Activated T-cell treated with anti-CD3 and anti-CD28 coated beads, Interleukin-2, amount 50 U/mL, for 1 hour (primary cell): ENCODE results near the gene MEF2B.
A peak's percentile ranks its signal among the peaks of the same experiment; 100 is the strongest.
"Not testable (repeated sequence)": the region's sequence is repeated elsewhere in the genome, so short reads cannot be mapped to it uniquely, and the experiment has no call there.

Experiments
- DNase-seq: peaks from one replicate; pipeline ENCODE4 v3.0.0-alpha.2; 2020

Gene MEF2B

GRCh38 chr19:19154768-19155494 is 15.1 kb downstream of the MEF2B start:
- no peak for DNase-seq

DNA sequence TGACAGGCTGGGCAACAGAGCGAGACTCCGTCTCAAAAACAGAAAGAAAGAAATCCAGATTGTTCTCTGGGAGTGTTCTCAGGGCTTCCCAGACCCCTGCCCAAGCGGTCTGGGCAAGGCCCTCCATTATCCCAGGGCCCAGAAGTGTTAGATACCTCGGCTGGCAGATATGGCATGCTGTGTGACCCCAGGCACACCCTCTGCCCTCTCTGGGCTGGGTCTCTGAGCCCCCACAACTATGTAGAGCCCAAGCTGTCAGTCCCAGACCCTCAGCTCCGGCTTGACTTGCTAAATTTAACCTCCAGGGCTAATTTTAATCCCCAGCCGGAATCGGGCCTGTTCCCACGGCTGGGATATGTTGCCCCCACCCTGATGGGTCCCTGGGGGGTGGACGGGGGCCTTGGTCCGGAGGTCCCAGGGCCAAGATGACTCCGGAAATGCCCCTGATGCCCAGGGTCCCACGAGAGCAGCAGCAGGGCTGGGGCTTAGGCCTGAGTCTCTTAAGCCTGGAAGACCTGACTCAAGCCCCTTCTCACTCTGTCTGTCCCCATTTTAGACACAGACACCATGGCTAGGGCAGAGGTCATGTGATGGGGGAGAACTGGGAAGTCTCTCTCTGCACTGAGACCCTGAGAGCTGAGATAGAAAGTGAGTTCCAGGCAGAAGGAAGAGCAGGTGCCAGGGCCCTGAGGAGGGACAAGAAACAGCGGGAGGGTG is 17.2 kb downstream of the MEF2B start:
- no peak for DNase-seq

- DNase-seq: no peak
Measured at GRCh38 chr19:19151418-19151817, 18.6 kb downstream of the MEF2B start.

DNA sequence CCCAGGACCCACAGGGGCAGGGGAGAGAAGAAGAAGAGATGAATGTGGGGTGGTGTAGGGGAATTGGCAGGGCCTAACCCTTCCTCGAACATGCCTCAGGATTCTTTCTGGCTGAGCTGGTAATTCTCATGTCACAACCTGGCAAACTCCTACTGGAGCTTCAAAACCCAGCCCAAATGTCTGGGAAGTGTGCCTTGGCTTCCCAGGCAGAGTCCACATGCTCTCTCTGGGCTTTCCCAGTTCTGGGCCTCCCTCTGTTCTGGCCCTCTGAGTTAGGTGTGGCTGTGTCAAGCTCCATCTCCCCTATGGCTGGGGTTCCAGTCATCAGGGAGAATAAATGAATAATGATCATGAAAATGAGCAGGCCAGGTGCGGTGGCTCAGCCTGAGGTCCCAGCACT is 20.6 kb downstream of the MEF2B start:
- no peak for DNase-seq

- DNase-seq: not testable (repeated sequence)
Measured at GRCh38 chr19:19148504-19148903, 21.6 kb downstream of the MEF2B start.

DNA sequence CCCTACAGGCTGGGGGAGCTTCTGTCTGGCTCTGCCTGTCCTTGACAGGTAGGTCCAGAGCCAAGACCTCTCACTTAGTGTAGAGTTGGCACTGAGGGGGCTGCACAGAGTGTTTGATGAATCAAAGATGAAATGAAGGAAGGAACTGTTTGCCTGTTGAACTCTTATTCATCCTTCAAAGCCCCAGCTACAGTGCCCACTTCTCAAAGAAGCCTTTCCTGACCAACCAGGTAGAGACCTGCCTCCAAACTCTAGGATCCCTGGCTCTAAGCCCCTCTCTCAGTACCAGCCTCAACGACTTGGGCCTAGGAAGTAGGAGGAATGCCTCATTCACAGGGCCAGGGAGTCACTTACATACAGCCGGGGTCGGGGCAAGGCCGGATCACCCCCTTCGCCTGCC is 22.7 kb downstream of the MEF2B start:
- DNase-seq: no peak

DNA sequence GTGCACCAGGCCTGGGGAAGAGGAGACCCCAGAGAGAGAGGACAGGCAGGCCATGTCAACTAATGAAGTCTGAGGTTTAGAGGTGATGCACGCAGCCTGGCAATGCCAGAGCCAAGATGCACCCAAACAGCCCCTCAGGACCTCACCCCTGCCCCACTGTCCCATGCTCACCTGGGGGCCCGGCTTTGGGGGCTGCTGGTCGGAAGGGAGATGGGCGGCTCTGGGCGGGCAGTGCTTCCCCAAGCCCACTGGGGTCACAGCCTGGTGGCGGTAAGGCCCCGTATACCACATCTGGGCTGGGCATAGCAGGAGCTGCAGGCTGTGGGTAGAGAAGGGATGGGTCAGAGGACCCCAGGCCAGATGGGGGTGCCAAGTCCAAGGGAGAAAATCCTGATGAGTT is 23.2 kb downstream of the MEF2B start:
- no peak for DNase-seq

GRCh38 chr19:19145684-19146608 is 24.1 kb downstream of the MEF2B start:
- DNase-seq: peak; percentile 91

DNA sequence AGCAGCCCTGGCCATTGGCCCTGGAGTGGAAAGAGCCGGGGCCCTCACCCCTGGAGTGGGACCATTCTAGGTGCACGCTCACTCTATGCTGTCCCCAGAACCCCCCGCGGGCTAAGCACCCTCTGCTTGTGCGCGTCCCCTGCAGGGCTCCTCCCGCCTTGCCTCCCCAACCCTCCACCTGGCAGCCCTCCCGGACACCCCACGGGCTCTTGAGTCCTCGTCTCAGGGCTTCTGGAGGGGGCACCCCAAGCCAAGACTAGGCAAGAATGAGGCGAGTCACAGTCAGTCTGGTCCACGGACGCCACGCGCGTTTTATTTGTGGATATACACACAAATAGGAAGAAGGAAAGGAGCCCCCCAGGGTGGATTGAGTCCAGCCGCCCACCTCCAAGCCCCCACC is 24.8 kb downstream of the MEF2B start:
- no peak for DNase-seq

DNA sequence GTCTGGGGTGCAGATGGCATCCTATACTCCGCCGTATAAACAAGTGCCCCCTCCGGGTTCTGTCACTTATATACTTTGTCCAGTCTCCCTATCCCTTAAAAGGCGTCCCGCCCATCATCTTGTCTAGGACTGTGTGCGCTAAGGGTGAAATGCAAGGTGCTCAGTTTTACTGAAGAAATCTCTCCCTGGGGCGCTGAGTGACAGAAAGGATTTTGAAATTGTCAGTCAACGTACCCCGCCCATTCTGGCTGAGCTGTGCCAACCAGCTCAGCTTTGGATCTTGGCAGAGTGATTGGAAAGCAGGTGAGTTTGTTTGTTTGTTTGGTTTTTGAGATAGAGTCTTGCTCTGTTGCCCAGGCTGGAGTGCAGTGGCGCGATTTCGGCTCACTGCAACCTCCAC is 27.7 kb downstream of the MEF2B start:
- no peak for DNase-seq

GRCh38 chr19:19140476-19140875 is 29.6 kb downstream of the MEF2B start:
- no peak for DNase-seq

DNA sequence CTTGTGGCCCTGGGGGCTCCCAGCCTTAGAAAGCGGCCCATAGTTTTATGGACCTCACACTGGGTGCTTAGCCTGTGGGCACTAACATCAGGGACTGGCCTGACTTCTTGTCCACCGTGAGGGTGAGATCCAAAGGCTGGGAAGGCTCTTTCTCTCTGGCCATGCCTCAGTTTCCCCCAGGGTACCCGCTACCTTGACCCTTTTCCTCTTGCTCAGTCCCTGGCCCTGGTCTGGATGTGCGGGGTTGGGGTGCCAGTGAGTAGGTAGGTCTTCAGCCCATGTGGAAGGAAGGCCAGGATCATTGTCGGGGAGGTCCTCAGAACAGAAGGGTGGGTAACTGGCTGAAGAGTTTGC is 30.2 kb downstream of the MEF2B start:
- DNase-seq: no peak

DNA sequence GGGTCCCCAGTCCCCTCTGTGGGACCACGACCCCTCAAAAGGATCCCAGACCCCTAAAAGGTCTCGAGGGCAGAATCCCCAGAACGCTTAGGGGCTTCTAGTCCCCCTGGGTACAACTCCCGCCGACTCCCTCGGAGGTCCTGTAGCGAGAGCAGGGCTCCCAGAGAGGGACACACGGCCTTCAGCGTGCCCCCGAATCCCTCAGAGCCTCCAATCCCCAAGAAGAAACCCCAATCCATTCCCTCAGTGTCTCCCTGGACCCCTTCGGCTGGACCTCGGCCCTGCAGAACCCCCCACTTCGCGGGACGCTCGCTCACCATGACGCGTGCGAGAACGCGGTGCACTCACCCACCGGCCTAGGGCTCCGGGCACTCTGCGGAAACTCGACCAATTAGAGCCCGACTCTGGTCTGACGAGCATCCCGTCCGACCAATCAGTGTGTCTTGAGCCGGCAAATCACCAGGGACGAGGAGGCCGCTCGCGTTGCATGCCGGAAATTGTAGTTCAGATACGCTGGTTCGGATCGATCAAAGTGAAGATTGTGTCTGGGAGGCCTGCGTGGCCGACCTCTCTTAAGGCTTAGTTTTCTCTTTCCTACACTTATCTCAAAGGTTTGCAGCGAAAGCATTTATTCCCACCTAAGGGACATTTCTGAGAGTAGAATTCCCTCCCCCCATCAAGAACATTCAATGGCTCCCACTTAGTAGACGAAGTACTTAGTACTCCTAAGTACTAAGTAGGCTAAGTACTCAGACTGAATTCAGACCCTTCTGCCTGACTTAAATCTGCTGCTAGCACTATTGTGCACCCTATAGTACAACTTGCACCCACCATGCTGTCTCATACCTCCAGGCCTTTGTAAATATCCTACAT is 31.7 kb downstream of the MEF2B start, which contains the start of gene TMEM161A:
TSS of gene TMEM161A (minus strand) at position 370 of the 873 bp plus-strand sequence. CDS start at position 320, 50 bp downstream.
- peak; percentile 94 for DNase-seq

DNA sequence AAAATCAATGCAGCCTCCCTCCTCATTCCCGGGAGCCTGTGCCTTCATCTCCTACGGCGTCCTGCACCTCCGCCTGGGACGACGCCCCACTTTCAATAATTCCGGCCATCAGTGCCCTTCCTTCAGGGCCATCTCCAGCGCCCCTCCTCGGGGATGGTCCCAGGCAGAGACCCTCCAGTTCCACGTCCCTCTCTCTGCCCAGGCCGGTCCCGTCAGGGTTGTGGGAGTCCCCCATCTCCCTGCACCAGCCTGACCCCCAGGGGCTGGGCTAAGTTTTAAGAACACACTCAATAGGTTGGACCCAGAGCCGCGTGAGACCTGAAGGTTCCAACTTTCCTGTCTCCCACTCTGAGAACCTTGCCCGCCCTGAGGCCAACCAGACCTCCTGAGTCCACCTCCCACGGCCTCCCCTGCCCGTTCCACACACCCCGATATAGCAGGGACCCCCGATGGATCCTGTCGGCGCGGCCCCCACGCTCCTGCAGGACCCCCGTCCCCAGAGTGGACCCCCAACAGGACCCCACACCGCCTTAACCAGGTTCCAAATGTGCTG is 32.4 kb downstream of the MEF2B start:
- DNase-seq: no peak

GRCh38 chr19:19135713-19136112 is 34.4 kb downstream of the MEF2B start:
- not testable (repeated sequence) for DNase-seq

GRCh38 chr19:19134687-19135158 is 35.3 kb downstream of the MEF2B start:
- peak; percentile 62 for DNase-seq

GRCh38 chr19:19133985-19134384 is 36.1 kb downstream of the MEF2B start:
- no peak for DNase-seq

GRCh38 chr19:19132912-19133311 is 37.2 kb downstream of the MEF2B start:
- DNase-seq: no peak

- DNase-seq: no peak
Measured at GRCh38 chr19:19131989-19132388, 38.1 kb downstream of the MEF2B start.

GRCh38 chr19:19126102-19126501 is 44.0 kb downstream of the MEF2B start:
- DNase-seq: no peak

- DNase-seq: no peak
Measured at GRCh38 chr19:19123386-19123785, 46.7 kb downstream of the MEF2B start.

- DNase-seq: no peak
Measured at GRCh38 chr19:19122902-19123301, 47.2 kb downstream of the MEF2B start.
